ENCODE data around the gene ACTRT2. TPM values are rescaled to one million over a fixed set of nuclear protein-coding genes. Genes with fewer than 3 reads are reported as not detected.

The ACTRT2 gene
- total RNA-seq, 1 donor from 2014 or later, result not detected

DNA sequence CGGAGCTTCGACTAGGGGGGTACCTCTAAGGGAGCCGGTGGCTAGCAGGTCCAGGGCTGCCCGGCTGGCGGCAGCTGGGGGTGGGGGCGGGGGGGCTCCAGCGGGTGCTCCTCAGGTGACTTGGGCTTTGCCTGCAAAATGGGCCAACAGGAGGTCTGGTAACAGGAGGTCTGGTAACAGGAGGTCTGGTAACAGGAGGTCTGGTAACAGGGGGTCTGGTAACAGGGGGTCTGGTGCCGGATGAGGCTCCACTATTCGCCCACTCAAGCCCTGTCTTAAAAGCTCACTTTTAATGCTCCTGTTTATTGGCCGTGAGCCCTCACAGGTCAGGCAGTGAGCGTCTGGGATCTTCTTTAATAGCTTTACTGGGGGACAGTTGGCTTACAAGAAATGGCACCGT lies 40.4 kb upstream of the ACTRT2 start:
- H3K4me3 Mint-ChIP-seq (ENCODE audit: unreplicated experiment), result no peak overlapping the region

GRCh38 chr1:2981388-2981787 lies 39.9 kb upstream of the ACTRT2 start:
- TF ChIP-seq, protein P1, sequence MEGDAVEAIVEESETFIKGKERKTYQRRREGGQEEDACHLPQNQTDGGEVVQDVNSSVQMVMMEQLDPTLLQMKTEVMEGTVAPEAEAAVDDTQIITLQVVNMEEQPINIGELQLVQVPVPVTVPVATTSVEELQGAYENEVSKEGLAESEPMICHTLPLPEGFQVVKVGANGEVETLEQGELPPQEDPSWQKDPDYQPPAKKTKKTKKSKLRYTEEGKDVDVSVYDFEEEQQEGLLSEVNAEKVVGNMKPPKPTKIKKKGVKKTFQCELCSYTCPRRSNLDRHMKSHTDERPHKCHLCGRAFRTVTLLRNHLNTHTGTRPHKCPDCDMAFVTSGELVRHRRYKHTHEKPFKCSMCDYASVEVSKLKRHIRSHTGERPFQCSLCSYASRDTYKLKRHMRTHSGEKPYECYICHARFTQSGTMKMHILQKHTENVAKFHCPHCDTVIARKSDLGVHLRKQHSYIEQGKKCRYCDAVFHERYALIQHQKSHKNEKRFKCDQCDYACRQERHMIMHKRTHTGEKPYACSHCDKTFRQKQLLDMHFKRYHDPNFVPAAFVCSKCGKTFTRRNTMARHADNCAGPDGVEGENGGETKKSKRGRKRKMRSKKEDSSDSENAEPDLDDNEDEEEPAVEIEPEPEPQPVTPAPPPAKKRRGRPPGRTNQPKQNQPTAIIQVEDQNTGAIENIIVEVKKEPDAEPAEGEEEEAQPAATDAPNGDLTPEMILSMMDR (IDR thresholded peaks at IDR 0.05; ENCODE audit: partially characterized antibody, unreplicated experiment), result no peak
- H3K9me3 Mint-ChIP-seq (ENCODE audit: unreplicated experiment), result peaks cover 2% of the 10 kb centered on the region
- peaks cover 16% of the 10 kb centered on the region for H3K4me1 Mint-ChIP-seq (ENCODE audit: low read depth, unreplicated experiment)
- H3K27me3 Mint-ChIP-seq (ENCODE audit: unreplicated experiment), result no peaks in the 10 kb centered on the region
- H3K4me3 Mint-ChIP-seq (ENCODE audit: unreplicated experiment), result no peak overlapping the region
- peak overlapping the region; percentile 2 for H3K27ac Mint-ChIP-seq (ENCODE audit: unreplicated experiment)
- peaks cover 6% of the 10 kb centered on the region for H3K36me3 Mint-ChIP-seq (ENCODE audit: unreplicated experiment)
- no peak for DNase-seq

More for the DNA sequence above, 40.4 kb upstream of the ACTRT2 start:
- Mint-ChIP-seq H3K27me3 (ENCODE audit: unreplicated experiment) (no peaks in the 10 kb centered on the region), H3K9me3 (ENCODE audit: unreplicated experiment) (no peaks in the 10 kb centered on the region), H3K36me3 (ENCODE audit: unreplicated experiment) (peaks cover 1% of the 10 kb centered on the region), H3K27ac (ENCODE audit: unreplicated experiment) (no peak overlapping the region), H3K4me1 (ENCODE audit: low read depth, unreplicated experiment) (peaks cover 14% of the 10 kb centered on the region)
- TF ChIP-seq, protein P1 (IDR thresholded peaks at IDR 0.05; ENCODE audit: partially characterized antibody, unreplicated experiment), result no peak
- no peak for DNase-seq

GRCh38 chr1:2981981-2982614 lies 39.2 kb upstream of the ACTRT2 start:
- no peak for DNase-seq
- H3K36me3 Mint-ChIP-seq (ENCODE audit: unreplicated experiment), result peaks cover 7% of the 10 kb centered on the region
- H3K4me1 Mint-ChIP-seq (ENCODE audit: low read depth, unreplicated experiment), result peaks cover 16% of the 10 kb centered on the region
- no peak overlapping the region for H3K4me3 Mint-ChIP-seq (ENCODE audit: unreplicated experiment)
- TF ChIP-seq, protein P1 (IDR thresholded peaks at IDR 0.05; ENCODE audit: partially characterized antibody, unreplicated experiment), result no peak
- H3K27me3 Mint-ChIP-seq (ENCODE audit: unreplicated experiment), result no peaks in the 10 kb centered on the region
- peaks cover 2% of the 10 kb centered on the region for H3K9me3 Mint-ChIP-seq (ENCODE audit: unreplicated experiment)
- no peak overlapping the region for H3K27ac Mint-ChIP-seq (ENCODE audit: unreplicated experiment)

- H3K36me3 Mint-ChIP-seq (ENCODE audit: unreplicated experiment), result peaks cover 7% of the 10 kb centered on the region
- TF ChIP-seq, protein P1 (IDR thresholded peaks at IDR 0.05; ENCODE audit: partially characterized antibody, unreplicated experiment), result no peak
Observed at GRCh38 chr1:2982615-2983318, 38.5 kb upstream of the ACTRT2 start.

GRCh38 chr1:2983319-2983705 lies 38.0 kb upstream of the ACTRT2 start:
- Mint-ChIP-seq H3K36me3 (ENCODE audit: unreplicated experiment) (peaks cover 7% of the 10 kb centered on the region), H3K27me3 (ENCODE audit: unreplicated experiment) (no peaks in the 10 kb centered on the region), H3K4me1 (ENCODE audit: low read depth, unreplicated experiment) (peaks cover 16% of the 10 kb centered on the region), H3K4me3 (ENCODE audit: unreplicated experiment) (no peak overlapping the region), H3K9me3 (ENCODE audit: unreplicated experiment) (peaks cover 2% of the 10 kb centered on the region), H3K27ac (ENCODE audit: unreplicated experiment) (no peak overlapping the region)
- TF ChIP-seq, protein P1 (IDR thresholded peaks at IDR 0.05; ENCODE audit: partially characterized antibody, unreplicated experiment), result no peak
- DNase-seq, result no peak

More at GRCh38 chr1:2982615-2983318, 38.5 kb upstream of the ACTRT2 start:
- Mint-ChIP-seq H3K4me1 (ENCODE audit: low read depth, unreplicated experiment) (peaks cover 16% of the 10 kb centered on the region), H3K27ac (ENCODE audit: unreplicated experiment) (no peak overlapping the region), H3K27me3 (ENCODE audit: unreplicated experiment) (no peaks in the 10 kb centered on the region), H3K4me3 (ENCODE audit: unreplicated experiment) (no peak overlapping the region), H3K9me3 (ENCODE audit: unreplicated experiment) (peaks cover 2% of the 10 kb centered on the region)
- no peak for DNase-seq

Measured in glutamatergic neuron (in vitro differentiated cells).